IMR-90 (cell line): ENCODE results near the gene CTIF. TPM values are rescaled to one million over a fixed set of nuclear protein-coding genes. Genes with fewer than 3 reads are reported as not detected.

Experiments used
- ATAC-seq: fragments of 200-7000 bp; cut with Tn5 transposase; 2 replicates; pipeline ENCODE4 v1.9.1; 2020; ENCODE audit warnings: low read depth, mild to moderate bottlenecking, moderate library complexity
- BruUV-seq: library from RNA; stranded (reverse); fragments of 400-500 nt; replicated peaks from 2 replicates; lab custom pipeline; 2021; lab: Mats Ljungman, UMichigan
- CTCF ChIA-PET: fragments of 300-600 bp; formaldehyde crosslinking; extraction: SDS; loops from one replicate; lab custom pipeline; 2021; ENCODE audit warnings: antibody characterized with exemption; lab: Yijun Ruan, JAX
- POLR2A ChIA-PET: fragments of 300-600 bp; sonication (Branson Sonifier 250); formaldehyde crosslinking; loops from one replicate; lab custom pipeline; 2022; ENCODE audit warnings: antibody characterized with exemption; ENCODE audit not compliant: unreplicated experiment; lab: Charles Lee
- DNase-seq: peaks from one replicate; pipeline ENCODE4 v3.0.0; 2013
- H2AFZ ChIP-seq: replicated peaks from 2 replicates; pipeline ENCODE3; 2013; ENCODE audit warnings: low read length, mild to moderate bottlenecking; ENCODE audit not compliant: poor library complexity
- H2AK5ac ChIP-seq: 2 replicates; pipeline ENCODE4 v1.6.1; 2013; ENCODE audit warnings: low read depth, low read length, inconsistent platforms
- H2AK9ac ChIP-seq: replicated peaks from 2 replicates; pipeline ENCODE3; 2013; ENCODE audit warnings: mild to moderate bottlenecking, low read depth, low read length, moderate library complexity; ENCODE audit not compliant: poor library complexity
- H2BK120ac ChIP-seq: 2 replicates; pipeline ENCODE4 v1.6.1; 2013; ENCODE audit warnings: low read depth, low read length, inconsistent platforms
- H2BK15ac ChIP-seq: 3 replicates; pipeline ENCODE4 v1.6.1; 2013; ENCODE audit warnings: low read depth, low read length, inconsistent platforms
- H2BK20ac ChIP-seq: 2 replicates; pipeline ENCODE4 v1.6.1; 2013; ENCODE audit warnings: low read depth, mild to moderate bottlenecking, inconsistent platforms, low read length, moderate library complexity
- H2BK5ac ChIP-seq: 2 replicates; pipeline ENCODE4 v1.6.1; 2013; ENCODE audit warnings: mild to moderate bottlenecking, low read depth, low read length, inconsistent platforms; ENCODE audit not compliant: poor library complexity, severe bottlenecking
- H3K14ac ChIP-seq: replicated peaks from 2 replicates; pipeline ENCODE4 v1.6.1; 2013; ENCODE audit warnings: low read depth, low read length, inconsistent platforms
- H3K18ac ChIP-seq: 2 replicates; pipeline ENCODE4 v1.6.1; 2013; ENCODE audit warnings: low read depth, low read length, control low read depth
- H3K23ac ChIP-seq: 2 replicates; pipeline ENCODE4 v1.6.1; 2013; ENCODE audit warnings: low read depth, low read length, inconsistent platforms
- H3K27ac ChIP-seq: 2 replicates; pipeline ENCODE4 v1.5.1; 2013; ENCODE audit warnings: mild to moderate bottlenecking, control low read depth, low read length; ENCODE audit not compliant: insufficient read depth
- H3K27me3 ChIP-seq: 2 replicates; pipeline ENCODE4 v1.6.1; 2013; ENCODE audit warnings: low read length; ENCODE audit not compliant: control insufficient read depth, insufficient read depth
- H3K36me3 ChIP-seq: 2 replicates; pipeline ENCODE4 v1.6.1; 2013; ENCODE audit warnings: low read length, mixed read lengths; ENCODE audit not compliant: control insufficient read depth, insufficient read depth
- H3K4ac ChIP-seq: 2 replicates; pipeline ENCODE4 v1.6.1; 2013; ENCODE audit warnings: low read depth, low read length, inconsistent platforms
- H3K4me1 ChIP-seq: 2 replicates; pipeline ENCODE4 v1.6.1; 2013; ENCODE audit warnings: low read length, mixed read lengths; ENCODE audit not compliant: control insufficient read depth, insufficient read depth
- H3K4me2 ChIP-seq: 2 replicates; pipeline ENCODE4 v1.6.1; 2013; ENCODE audit warnings: low read depth, mild to moderate bottlenecking, control low read depth, low read length, moderate library complexity
- H3K4me3 ChIP-seq: 2 replicates; pipeline ENCODE4 v1.5.1; 2013; ENCODE audit warnings: low read depth, mild to moderate bottlenecking, control low read depth, low read length, moderate library complexity; ENCODE audit not compliant: insufficient read depth
- H3K56ac ChIP-seq: 2 replicates; pipeline ENCODE4 v1.6.1; 2013; ENCODE audit warnings: low read length, inconsistent platforms; ENCODE audit not compliant: insufficient read depth; ENCODE audit errors: extremely low read depth
- H3K79me1 ChIP-seq, 2 experiments: 2 replicates each; pipeline ENCODE4 v1.6.1; 2013; ENCODE audit warnings: low read length in 2 of 2, inconsistent platforms in 1 of 2, low read depth in 1 of 2
- H3K9ac ChIP-seq: 2 replicates; pipeline ENCODE4 v1.6.1; 2013; ENCODE audit warnings: low read depth, low read length, control low read depth
- H3K9me1 ChIP-seq: 2 replicates; pipeline ENCODE4 v1.6.1; 2013; ENCODE audit warnings: low read length, inconsistent platforms; ENCODE audit not compliant: insufficient read depth
- H3K9me3 ChIP-seq: 2 replicates; pipeline ENCODE4 v1.6.1; 2013; ENCODE audit warnings: low read length; ENCODE audit not compliant: control insufficient read depth, insufficient read depth
- H4K20me1 ChIP-seq: 2 replicates; pipeline ENCODE4 v1.6.1; 2013; ENCODE audit warnings: low read length, inconsistent platforms; ENCODE audit not compliant: insufficient read depth
- H4K5ac ChIP-seq: 2 replicates; pipeline ENCODE4 v1.6.1; 2013; ENCODE audit warnings: mild to moderate bottlenecking, low read depth, low read length, control low read depth
- H4K8ac ChIP-seq, 2 experiments: 2 replicates each; pipeline ENCODE4 v1.6.1; 2013; ENCODE audit warnings: low read depth in 2 of 2, low read length in 2 of 2, control low read depth in 1 of 2, inconsistent platforms in 1 of 2
- H4K91ac ChIP-seq: 2 replicates; pipeline ENCODE4 v1.6.1; 2013; ENCODE audit warnings: low read depth, low read length, inconsistent platforms; ENCODE audit not compliant: insufficient read depth
- CTCF ChIP-seq: conservative IDR thresholded peaks from 2 replicates; pipeline ENCODE4 v1.5.1; 2012; ENCODE audit warnings: mild to moderate bottlenecking, low read depth, low read length, improper control_type of control experiment
- RCOR1 ChIP-seq: IDR thresholded peaks from 2 replicates; pipeline ENCODE4 v1.6.1; 2012; ENCODE audit warnings: mild to moderate bottlenecking, low read length, improper control_type of control experiment; ENCODE audit not compliant: insufficient replicate concordance
- SMC3 ChIP-seq: fragments of 150-350 bp; IDR thresholded peaks from 2 replicates; pipeline ENCODE4 v1.6.1; 2016; ENCODE audit warnings: low read depth, mild to moderate bottlenecking, antibody characterized with exemption, low read length, moderate library complexity
- whole genome bisulfite sequencing, 2 experiments: methylation state at CpG; one replicate each; pipeline versions ENCODE4 v1.1.5 to v1.1.7; 2013; ENCODE audit warnings: missing lambda C conversion rate in 2 of 2; ENCODE audit not compliant: insufficient read length in 1 of 2; ENCODE audit errors: extremely low coverage in 2 of 2; 5-methylcytosine and 5-hydroxymethylcytosine counted together
- dilution Hi-C: fragments of 300-500 bp; cut with HindIII; formaldehyde crosslinking; loops from one replicate; pipeline ENCODE4 v1.14.3; 2018; ENCODE audit warnings: low sequenced_read_pairs; ENCODE audit not compliant: unreplicated experiment
- in situ Hi-C: fragments of 300-500 bp; cut with MboI; formaldehyde crosslinking; loops from 3 replicates; pipeline ENCODE4 v1.14.3; 2019; ENCODE audit warnings: low sequenced_read_pairs, inconsistent platforms, mixed read lengths
- intact Hi-C: fragments of 100-400 bp; cut with micrococcal nuclease; formaldehyde crosslinking; loops from 2 replicates; pipeline ENCODE4 v1.10.0; 2022
- polyA plus RNA-seq, 3 experiments: library from polyadenylated mRNA; depleted of rRNA; stranded (reverse); fragments of >200 nt; gene quantifications; 2 replicates each; pipeline ENCODE4 v1.2.3, GENCODE V29; 2012; ENCODE audit warnings: low replicate concordance in 1 of 3
- total RNA-seq: library from RNA; depleted of rRNA; stranded (reverse); fragments of >200 nt; gene quantifications from 2 replicates; pipeline ENCODE4 v1.2.3, GENCODE V29; 2012

Gene CTIF
- total and polyA plus RNA-seq, 2 of the 4 experiments (the other 2 are of a cell fraction), result 25.1 to 57.0 TPM

GRCh38 chr18:48813321-48813720 is 274.5 kb downstream of the CTIF start:
- CTCF ChIA-PET, result no interaction called here
- intact Hi-C loops (no loop called here), in situ Hi-C loops (no loop called here), dilution Hi-C loops (no loop called here)
- no peak overlapping the region for H2BK20ac ChIP-seq
- H2AK5ac ChIP-seq, result no peak overlapping the region
- TF ChIP-seq CTCF (no peak), SMC3 (no peak), RCOR1 (no peak)
- H3K23ac ChIP-seq, result peak overlapping the region; percentile 29; the same call in 1 of the 2 replicates
- peak overlapping the region; percentile 51 for H2AK9ac ChIP-seq
- no peak overlapping the region for H2BK15ac ChIP-seq
- no peak overlapping the region for H4K5ac ChIP-seq
- no peaks in the 10 kb centered on the region for H3K27me3 ChIP-seq
- no peak overlapping the region for H3K56ac ChIP-seq
- no peak overlapping the region for H3K4me2 ChIP-seq
- H3K9ac ChIP-seq, result no peak overlapping the region
- POLR2A ChIA-PET, result no interaction called here
- no peak overlapping the region for H3K4me3 ChIP-seq
- H4K20me1 ChIP-seq, result peaks cover 22% of the 10 kb centered on the region
- H3K4me1 ChIP-seq, result peaks cover 10% of the 10 kb centered on the region
- no peak overlapping the region for H4K8ac ChIP-seq
- H3K14ac ChIP-seq, result no peak overlapping the region
- DNase-seq (no peak), ATAC-seq (no peak)
- H3K36me3 ChIP-seq, result peaks cover 18% of the 10 kb centered on the region; the same call in 1 of the 2 replicates
- BruUV-seq, result no TSS peak
- no peak overlapping the region for H3K27ac ChIP-seq
- no peaks in the 10 kb centered on the region for H3K9me3 ChIP-seq
- no peak overlapping the region for H3K18ac ChIP-seq
- H2BK5ac ChIP-seq, result no peak overlapping the region
- peaks cover 23% of the 10 kb centered on the region for H3K9me1 ChIP-seq
- H3K79me1 ChIP-seq, result peaks cover 30 to 61% of the 10 kb centered on the region in 2 experiments
- 100% methylated on average over 1 of the region's 3 CpGs; no CpG with 5 or more reads in 1 of the 2 experiments for WGBS, 2 experiments
- H2AFZ ChIP-seq, result no peak overlapping the region
- no peak overlapping the region for H4K91ac ChIP-seq
- H3K4ac ChIP-seq, result no peak overlapping the region
- no peak overlapping the region for H2BK120ac ChIP-seq
